GM19455 (cell line): Measurements from ENCODE around the gene SLCO1A2.
"Not testable (repeated sequence)": the region's sequence is repeated elsewhere in the genome, so short reads cannot be mapped to it uniquely, and the experiment has no call there.

Source experiments
- ATAC-seq: cut with Tn5 transposase; IDR thresholded peaks from one replicate; pipeline ENCODE4 v1.9.1; 2021; ENCODE audit not compliant: unreplicated experiment

SLCO1A2 gene, protein sequence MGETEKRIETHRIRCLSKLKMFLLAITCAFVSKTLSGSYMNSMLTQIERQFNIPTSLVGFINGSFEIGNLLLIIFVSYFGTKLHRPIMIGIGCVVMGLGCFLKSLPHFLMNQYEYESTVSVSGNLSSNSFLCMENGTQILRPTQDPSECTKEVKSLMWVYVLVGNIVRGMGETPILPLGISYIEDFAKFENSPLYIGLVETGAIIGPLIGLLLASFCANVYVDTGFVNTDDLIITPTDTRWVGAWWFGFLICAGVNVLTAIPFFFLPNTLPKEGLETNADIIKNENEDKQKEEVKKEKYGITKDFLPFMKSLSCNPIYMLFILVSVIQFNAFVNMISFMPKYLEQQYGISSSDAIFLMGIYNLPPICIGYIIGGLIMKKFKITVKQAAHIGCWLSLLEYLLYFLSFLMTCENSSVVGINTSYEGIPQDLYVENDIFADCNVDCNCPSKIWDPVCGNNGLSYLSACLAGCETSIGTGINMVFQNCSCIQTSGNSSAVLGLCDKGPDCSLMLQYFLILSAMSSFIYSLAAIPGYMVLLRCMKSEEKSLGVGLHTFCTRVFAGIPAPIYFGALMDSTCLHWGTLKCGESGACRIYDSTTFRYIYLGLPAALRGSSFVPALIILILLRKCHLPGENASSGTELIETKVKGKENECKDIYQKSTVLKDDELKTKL

DNA sequence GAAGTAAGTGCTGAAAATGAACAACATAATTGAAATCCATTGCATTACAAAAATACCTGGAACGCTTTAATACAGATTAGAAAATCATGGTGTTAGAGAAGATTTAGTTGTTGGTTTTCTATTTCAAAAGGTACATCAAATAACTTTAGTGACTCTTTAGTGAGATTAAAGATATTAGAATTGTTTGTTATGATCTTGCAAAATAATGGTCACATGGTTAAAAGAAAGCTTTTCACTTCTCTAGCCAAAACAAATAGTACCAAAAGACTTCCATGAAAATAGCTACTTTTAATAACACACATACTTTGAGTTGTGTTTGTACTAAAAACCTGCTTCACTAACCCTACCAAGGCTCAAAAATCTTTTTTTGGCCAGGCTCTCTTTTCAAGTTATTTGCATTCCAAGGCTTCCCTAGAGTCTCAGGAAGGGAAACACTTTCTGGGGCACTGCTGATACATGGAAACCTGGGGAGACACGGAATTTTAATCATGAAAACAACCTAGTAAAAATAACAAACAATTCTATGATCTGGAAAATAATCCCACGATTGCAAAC is at the start of gene SLCO1A2:
Gene SLCO1A2 (minus strand): TSS at position 147 of the 555 bp plus-strand sequence. CDS start 270 bp downstream, outside the sequence.
- no peak for ATAC-seq

DNA sequence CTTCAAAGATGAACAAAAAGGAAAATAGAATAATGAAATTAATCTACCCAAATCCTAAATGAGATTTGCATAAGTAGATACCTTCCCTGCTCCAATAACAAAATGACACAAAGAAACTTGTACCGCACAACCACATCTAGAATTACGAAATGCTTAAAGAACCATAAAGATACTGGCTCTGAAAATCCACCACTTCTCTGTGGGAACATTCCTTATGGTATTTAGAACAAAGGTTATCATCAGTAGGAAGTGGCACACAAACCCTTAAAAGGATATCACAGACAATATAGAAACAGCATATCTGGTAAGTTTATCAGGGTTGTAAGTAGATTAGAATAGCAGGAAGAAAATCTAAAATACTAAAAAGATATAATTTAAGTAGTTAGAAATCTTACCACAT is 49.5 kb upstream of the SLCO1A2 start:
- no peak for ATAC-seq

DNA sequence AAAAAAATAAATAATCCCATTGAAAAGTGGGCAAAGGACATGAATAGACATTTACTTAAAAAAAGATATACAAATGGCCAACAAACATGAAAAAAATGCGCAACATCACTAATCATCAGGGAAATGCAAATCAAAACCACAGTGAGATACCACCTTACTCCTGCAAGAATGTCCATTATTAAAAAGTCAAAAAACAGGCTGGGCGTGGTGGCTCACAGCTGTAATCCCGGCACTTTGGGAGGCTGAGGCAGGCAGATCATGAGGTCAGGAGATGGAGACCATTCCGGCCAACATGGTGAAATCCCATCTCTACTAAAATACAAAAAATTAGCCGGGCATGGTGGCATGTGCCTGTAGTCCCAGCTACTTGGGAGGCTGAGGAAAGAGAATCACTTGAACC is 46.6 kb upstream of the SLCO1A2 start:
- not testable (repeated sequence) for ATAC-seq

DNA sequence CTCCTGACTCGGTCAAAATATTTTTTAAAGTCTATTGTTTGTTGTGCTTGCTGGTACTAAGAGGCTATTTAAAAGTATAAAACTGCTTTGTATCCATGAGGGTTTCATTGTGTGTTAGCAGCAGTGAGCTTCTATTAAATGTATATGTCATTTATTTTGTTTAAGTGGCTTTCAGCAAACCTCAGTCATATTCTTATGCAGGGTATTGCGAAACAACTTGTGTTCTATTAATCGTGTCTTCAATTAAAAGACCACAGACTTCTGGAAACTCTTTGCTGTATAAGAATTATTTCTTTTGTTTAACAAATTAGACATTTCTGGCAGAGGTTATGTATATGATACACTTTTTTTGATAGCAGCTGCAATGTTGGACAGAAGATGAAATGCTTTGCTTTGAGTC is 44.5 kb upstream of the SLCO1A2 start:
- no peak for ATAC-seq

DNA sequence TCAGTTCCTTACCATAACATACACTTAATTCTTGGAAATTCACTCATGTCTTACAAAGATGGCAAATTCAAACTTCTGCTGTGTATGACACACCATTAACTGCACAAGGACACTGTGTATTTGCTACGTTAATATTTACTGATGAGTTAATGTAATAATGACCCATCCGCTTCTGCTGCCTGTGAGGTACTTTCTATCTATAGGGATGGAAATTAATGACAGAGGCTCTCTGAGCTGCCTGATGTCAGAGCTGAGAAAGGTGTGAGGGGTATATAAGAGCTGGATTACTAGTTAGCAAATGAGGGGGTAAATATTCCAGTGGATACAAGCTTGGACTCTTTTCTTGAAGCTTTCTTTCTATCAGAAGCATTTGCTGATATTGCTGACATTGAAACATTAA is 37.9 kb upstream of the SLCO1A2 start, which contains the start of gene IAPP:
Gene IAPP (plus strand): TSS at position 301 of the 400 bp plus-strand sequence. CDS start 450 bp downstream, outside the sequence.
- no peak for ATAC-seq

DNA sequence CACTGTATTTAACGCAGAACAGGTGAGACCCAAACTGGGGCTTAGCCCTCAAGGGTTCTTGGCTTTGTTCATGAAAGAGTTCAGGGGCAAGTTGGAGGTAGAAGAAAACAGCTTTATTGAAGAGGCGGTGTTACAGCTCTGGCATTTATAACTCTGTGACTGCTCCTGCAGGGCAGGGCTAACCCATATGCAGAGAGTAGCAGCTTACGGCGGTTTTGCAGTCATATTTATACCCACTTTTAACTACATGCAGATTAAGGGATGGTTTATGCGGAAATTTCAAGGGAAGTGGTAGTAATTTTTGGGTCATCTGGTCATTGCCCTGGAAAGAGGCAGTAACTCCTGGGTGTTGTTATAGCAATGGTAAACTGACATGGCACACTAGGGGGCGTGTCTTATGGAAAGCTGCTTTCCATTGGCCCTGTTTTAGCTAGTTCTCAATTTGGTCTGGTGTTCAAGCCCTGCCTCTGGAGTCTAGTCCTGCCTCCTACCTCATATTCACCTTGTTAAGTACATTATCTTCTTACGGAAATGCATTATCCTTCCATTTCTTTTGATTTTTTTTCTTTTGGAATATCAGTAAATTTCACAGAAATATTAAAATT is 36.2 kb upstream of the SLCO1A2 start:
- no peak for ATAC-seq

DNA sequence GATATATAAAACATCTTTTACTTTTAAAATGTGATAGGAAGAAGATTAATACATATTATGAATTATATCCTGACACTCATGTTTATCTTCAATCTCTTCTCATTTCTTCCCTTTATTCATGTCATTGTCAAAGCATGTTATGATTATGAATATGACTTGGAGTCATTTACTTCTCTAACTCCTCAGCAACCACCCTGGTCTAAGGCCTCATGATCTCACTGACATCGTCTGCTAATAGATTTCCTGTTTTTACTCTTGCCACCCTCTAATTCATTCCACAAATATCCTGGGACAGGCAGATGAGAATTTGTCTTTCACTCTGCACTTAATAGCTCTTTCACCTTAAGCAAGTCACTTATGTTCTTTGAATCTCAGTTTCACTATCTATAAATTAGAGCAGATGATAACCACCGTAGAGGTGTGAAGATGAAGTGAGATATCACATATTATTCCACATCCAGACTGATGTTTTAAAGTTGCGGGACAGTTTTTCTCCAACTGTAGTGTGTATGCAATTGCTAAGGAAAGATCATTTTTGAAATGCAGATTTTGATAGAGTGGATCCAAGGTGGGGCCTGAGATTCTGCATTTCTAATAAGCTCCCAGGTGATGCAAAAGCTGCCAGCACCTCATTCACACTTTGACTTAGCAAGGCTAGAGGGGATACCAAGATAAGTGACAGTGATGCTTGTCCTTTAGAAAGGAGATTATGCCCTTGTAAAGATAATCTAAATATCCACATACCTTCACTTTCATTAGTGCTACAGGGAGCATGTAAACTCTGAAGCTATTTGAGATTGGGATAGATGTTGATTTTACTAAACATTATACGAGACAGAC is 34.6 kb upstream of the SLCO1A2 start:
- ATAC-seq = no peak

DNA sequence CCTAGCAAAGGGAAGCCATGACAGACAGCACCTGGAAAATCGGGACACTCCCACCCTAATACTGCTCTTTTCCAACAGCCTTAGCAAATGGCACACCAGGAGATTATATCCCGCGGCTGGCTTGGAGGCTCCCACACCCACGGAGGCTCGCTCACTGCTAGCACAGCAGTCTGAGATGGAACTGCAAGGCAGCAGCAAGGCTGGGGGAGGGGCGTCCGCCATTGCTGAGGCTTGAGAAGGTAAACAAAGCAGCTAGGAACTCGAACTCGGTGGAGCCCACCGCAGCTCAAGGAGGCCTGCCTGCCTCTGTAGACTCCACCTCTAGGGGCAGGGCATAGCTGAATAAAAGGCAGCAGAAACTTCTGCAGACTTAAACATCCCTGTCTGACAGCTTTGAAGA is 25.9 kb upstream of the SLCO1A2 start:
- ATAC-seq = not testable (repeated sequence)

DNA sequence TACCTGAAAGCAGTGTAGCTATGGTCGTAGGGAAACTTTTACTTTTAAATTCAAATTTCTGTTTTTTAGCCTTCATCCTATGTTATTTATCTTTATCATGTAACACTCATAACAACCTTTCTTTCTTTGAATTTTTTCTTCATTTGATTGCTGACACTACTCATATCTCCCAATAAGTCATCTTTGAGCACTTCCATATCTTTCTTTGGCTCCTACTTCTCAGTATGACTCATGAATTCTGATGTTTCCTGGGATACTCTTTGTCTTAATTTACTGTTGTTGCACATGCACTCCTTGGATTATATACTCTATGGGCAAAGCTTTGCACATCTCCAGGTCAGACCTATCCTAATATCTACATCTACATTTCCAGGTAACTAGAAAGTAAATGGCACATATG is 19.9 kb upstream of the SLCO1A2 start:
- ATAC-seq = no peak

DNA sequence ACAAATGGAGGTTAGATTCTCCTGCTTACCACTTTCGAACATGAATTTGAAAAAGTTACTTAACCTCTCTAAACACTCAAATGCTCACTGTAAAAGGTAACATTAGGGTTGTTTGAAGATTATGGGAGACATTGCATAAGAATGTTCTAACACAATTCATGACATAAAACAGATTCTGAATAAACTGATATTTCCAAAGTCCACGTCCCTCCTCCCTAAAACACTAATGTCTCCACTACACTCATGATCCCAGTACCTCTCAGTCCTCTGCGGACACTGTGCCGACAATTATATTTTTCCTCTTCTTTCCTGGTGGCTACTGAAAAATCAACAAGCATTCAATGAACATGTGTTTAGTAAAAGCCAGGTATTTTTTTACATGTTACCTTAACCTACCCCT is 19.2 kb upstream of the SLCO1A2 start:
- ATAC-seq = no peak

DNA sequence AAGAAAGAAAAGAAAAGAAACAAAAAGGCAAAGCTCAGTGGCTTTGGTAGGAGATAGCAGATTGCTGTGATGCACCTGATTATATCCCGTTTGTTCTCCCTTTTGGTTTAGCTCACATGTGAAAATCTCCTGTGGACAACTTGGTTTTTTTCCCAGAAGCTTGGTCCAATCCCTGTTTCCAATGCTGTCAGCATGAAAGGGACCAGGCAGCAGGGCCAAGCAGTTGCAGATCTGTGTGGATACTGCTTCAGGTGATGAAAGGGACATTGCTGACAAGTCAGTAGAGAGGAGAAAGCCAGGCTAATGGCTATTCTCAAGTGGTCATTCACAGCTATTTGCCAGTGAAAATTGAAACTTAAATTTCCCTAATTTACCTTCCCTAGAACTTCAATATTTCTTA is 18.8 kb upstream of the SLCO1A2 start:
- ATAC-seq = no peak

DNA sequence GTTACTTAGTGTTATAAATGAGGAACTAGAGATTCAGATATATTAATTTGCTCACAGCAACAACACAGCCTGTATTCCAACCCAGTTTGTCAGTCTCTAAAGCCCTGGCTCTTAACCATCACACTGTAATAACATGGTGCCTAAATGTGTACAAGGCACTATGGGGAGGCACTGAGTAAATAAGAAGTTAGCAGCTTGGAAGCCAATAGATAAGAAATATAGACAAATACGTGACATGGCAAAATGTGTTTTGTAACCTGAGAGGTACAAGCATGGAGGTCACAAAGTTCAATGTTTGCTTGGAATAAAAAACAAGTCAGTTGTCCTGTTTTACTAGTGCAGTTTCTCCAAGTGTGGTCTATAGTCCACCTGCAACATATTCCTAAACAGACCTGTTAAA is 16.3 kb upstream of the SLCO1A2 start:
- ATAC-seq = no peak

DNA sequence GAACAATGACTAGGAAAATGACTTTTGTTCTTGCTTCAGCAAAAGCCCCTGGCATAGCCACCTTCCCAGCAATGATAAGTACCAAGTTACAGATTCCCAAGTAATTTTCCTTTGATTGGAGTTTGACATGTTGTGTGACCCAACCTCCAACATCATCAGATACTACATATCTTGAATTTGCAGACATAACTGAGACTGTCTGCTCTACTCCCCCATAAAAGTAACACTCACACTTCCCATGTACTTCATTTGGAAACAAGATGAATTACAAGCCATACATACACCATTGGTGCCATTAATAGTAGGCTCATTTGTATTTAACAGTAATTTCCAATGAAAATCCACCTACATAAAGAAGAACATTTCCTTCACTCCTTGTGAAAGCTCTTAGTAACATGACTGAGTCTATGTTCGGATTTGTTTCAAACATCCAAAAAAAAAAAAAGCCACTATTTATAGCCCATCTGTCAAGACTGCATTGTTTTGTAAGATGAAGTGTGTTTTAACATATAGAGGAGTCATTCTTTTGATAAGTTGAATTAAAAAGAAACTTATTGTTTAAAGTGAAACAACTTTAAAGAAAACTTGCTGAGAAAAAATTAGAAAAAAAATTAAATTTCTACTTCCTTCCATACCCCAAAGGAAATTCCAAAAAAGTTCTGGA is 12.0 kb upstream of the SLCO1A2 start:
- ATAC-seq = no peak

DNA sequence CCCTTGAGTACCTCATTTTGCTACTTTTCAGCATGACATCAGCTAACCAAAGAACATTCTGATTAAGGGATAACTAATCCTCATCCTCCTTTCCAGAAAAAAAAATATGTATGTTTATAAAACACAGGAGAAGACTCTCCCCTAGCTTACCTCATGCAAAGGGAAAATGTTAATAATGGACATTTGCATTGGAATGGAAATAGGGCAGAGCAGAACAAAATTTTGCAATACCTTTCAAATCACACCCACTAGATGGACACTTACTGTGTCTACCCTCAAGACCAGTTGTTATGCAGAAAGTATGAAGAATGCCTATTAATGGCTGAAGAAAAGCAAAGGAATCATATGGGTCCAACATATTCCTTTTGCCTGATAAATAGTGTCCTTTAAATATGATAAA is 8.9 kb upstream of the SLCO1A2 start:
- ATAC-seq = no peak

DNA sequence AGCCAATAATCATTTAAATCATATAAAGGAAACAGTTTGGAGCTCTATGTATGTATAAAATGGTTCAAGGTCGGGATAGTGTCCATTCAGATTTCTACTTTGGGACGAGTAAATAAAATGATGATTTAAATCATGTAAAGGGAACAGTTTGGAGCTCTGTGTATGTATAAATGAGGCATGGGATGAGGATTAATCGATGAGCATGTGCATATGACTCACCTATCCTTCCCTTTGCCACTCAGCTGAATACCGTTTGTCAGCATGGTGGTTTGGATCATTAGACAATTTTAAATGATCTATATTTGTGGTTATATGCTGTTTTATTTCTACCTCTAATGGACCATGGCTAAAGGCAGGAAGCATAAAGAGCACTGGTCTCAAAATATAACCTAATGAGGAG is 7.1 kb upstream of the SLCO1A2 start:
- ATAC-seq = no peak

DNA sequence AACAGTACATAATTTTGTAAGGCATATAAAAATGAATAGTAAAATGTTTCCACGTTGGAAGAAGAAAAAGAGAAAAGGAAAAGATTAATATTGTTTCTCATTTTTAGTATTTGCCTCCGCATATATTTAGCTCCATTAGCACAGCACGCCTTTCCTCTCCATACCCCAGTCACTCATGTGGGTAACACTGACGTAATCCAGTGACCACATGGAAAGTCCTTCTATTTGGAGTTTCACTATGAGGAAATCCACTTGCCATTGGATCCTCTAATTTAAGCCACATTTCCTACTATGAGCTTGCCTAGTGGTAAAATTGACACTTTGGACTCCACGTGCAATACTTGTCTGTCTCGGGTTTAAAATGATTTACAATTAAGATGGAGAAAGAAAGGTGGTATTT is 5.7 kb upstream of the SLCO1A2 start:
- ATAC-seq = no peak

DNA sequence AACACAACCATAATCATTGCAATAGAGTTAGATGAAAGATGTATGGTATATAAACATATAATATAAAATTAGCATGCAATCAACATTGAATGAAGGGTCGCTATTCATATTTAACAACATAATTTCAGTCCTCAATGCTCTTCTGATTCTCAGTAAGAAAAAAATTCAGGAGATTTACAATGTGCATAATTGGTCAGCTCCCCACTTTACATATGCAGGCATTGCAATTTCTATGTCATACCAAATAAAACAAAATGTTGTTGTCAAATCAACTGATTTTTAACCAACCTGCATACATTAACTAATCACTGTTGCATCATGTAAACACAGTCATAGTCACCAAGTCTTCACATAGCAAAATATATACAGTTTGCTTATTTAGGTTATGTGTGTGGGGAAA is 5.2 kb upstream of the SLCO1A2 start:
- no peak for ATAC-seq

DNA sequence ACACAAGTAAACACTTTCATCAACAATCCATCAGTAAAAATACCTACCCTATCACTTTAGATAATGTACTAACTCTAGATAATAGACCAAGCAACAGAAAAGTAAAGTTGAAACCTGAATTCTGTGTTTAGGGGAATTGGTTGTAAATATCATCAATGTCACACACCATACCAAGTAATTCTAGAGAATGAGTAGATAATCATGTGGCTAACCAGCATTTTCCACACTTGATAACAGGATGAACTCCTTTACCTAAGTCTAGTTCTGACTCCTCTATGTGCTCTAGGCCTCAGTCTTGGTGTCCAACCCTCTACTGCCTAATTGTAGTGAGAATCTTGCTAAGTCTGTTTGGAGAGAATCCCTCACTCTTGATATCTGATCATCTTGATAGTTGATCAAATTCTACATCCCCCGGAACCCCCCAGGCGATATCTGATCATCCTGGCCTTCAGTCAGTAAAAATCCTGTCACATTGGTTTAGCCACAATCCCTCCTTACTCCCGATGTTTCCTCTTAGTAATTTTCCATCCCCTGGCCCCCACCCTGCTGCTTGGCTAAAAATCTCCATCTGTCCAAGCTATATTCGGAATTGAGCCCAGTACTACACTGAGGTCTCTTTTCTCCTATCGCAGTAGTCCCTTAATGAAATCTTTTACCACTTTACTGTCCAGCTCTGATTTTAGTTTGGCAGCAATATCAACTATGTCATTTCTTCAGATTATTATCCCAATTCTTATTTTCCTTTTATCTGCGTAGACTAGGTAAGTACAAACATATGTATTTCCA is 3.4 kb upstream of the SLCO1A2 start:
- ATAC-seq = no peak

DNA sequence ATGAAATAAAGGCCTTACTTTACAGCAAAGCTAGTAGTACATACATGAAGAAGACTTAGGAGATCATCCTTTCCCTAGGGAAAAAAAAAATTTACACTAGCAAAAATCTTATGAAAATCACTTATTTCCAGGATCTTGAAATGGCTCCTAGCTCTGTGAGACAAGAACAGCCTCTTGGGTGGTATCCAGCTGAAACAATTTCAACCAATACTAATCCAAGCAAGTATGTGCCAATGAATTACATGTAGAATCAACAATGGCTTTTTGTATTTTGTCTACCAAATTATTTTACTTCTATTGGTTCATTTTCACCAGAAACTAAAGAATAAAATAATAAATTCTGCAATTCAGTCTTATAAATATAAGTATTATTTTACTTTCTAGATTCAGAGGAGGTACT is 2.7 kb upstream of the SLCO1A2 start:
- ATAC-seq = no peak

DNA sequence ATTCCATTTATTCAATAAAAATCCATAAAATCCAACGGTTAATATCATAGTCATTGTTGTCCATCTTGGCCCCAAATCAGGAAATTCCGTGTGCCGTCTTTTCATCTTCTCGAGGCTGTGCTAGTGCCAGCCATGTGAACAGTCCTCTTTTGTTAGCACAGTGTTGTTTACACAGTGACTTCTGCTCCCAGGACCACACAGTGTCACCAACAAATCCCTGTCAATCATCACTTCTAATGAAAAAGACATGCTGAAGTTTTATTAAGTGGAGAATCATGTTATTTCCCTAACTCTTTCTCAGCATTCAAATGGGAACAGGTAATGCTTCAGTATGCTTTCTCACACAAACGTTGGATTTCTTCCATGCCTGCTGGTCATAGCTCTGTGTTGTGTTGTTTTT is 1.9 kb upstream of the SLCO1A2 start:
- ATAC-seq = no peak
